Measurements from ENCODE around the gene ZNF678.

Gene ZNF678

GRCh38 chr1:227576189-227576588, 12.8 kb downstream of the ZNF678 start:
- peaks cover 87% of the 10 kb centered on the region for H3K79me2 ChIP-seq (ENCODE audit: low read length)
- H3K36me3 ChIP-seq (replicated peaks; ENCODE audit: low read depth, low read length) = peaks cover 39% of the 10 kb centered on the region
- no peak overlapping the region for H3K9ac ChIP-seq (ENCODE audit: low read length)

GRCh38 chr1:227577500-227577899, 14.1 kb downstream of the ZNF678 start:
- peaks cover 35% of the 10 kb centered on the region for H3K36me3 ChIP-seq (replicated peaks; ENCODE audit: low read depth, low read length)
- peaks cover 15% of the 10 kb centered on the region for H4K20me1 ChIP-seq (ENCODE audit: insufficient read depth, low read length)
- no peak overlapping the region for H3K4me3 ChIP-seq (ENCODE audit: low read length)
- H3K27me3 ChIP-seq (ENCODE audit: low read depth, low read length) = no peaks in the 10 kb centered on the region
- no peak overlapping the region for H3K9ac ChIP-seq (ENCODE audit: low read length)
- H3K27ac ChIP-seq (ENCODE audit: low read length) = no peak overlapping the region
- peaks cover 37% of the 10 kb centered on the region for H3K9me3 ChIP-seq (ENCODE audit: insufficient read depth, low read length)
- H3K79me2 ChIP-seq (ENCODE audit: low read length) = peaks cover 85% of the 10 kb centered on the region
- TF ChIP-seq EZH2phosphoT487 (IDR thresholded peaks at IDR 0.05; ENCODE audit: low read depth) = no peak
- no peak for TF ChIP-seq CTCF (IDR thresholded peaks at IDR 0.05; ENCODE audit: low read depth, low read length)
- no peak overlapping the region for H2AFZ ChIP-seq (ENCODE audit: low read depth, low read length)
- no peak overlapping the region for H3K4me2 ChIP-seq (ENCODE audit: low read length)
- no peaks in the 10 kb centered on the region for H3K4me1 ChIP-seq (ENCODE audit: low read length)

More at GRCh38 chr1:227576189-227576588, 12.8 kb downstream of the ZNF678 start:
- no peak for TF ChIP-seq EZH2phosphoT487 (IDR thresholded peaks at IDR 0.05; ENCODE audit: low read depth)
- TF ChIP-seq CTCF (IDR thresholded peaks at IDR 0.05; ENCODE audit: low read depth, low read length) = no peak
- Histone ChIP-seq H3K4me3 (ENCODE audit: low read length) (no peak overlapping the region), H4K20me1 (ENCODE audit: insufficient read depth, low read length) (peaks cover 20% of the 10 kb centered on the region), H3K4me1 (ENCODE audit: low read length) (no peaks in the 10 kb centered on the region), H3K27ac (ENCODE audit: low read length) (no peak overlapping the region), H3K27me3 (ENCODE audit: low read depth, low read length) (no peaks in the 10 kb centered on the region), H3K4me2 (ENCODE audit: low read length) (no peak overlapping the region), H2AFZ (ENCODE audit: low read depth, low read length) (no peak overlapping the region), H3K9me3 (ENCODE audit: insufficient read depth, low read length) (peaks cover 36% of the 10 kb centered on the region)

GRCh38 chr1:227583354-227583753, 20.0 kb downstream of the ZNF678 start:
- Histone ChIP-seq H3K27ac (ENCODE audit: low read length) (no peak overlapping the region), H3K36me3 (replicated peaks; ENCODE audit: low read depth, low read length) (peaks cover 68% of the 10 kb centered on the region), H3K9me3 (ENCODE audit: insufficient read depth, low read length) (peaks cover 21% of the 10 kb centered on the region; the same call in 1 of the 2 replicates), H3K9ac (ENCODE audit: low read length) (no peak overlapping the region), H3K4me3 (ENCODE audit: low read length) (no peak overlapping the region), H3K4me1 (ENCODE audit: low read length) (no peaks in the 10 kb centered on the region), H2AFZ (ENCODE audit: low read depth, low read length) (no peak overlapping the region), H3K27me3 (ENCODE audit: low read depth, low read length) (no peaks in the 10 kb centered on the region), H3K4me2 (ENCODE audit: low read length) (no peak overlapping the region), H4K20me1 (ENCODE audit: insufficient read depth, low read length) (peaks cover 7% of the 10 kb centered on the region; the same call in 1 of the 2 replicates), H3K79me2 (ENCODE audit: low read length) (peaks cover 44% of the 10 kb centered on the region)
- TF ChIP-seq CTCF (IDR thresholded peaks at IDR 0.05; ENCODE audit: low read depth, low read length) = no peak

GRCh38 chr1:227586733-227587132, 23.4 kb downstream of the ZNF678 start:
- Histone ChIP-seq H3K4me2 (ENCODE audit: low read length) (no peak overlapping the region), H3K9me3 (ENCODE audit: insufficient read depth, low read length) (peaks cover 17% of the 10 kb centered on the region; the same call in 1 of the 2 replicates)
- no peak for TF ChIP-seq EZH2phosphoT487 (IDR thresholded peaks at IDR 0.05; ENCODE audit: low read depth)
- TF ChIP-seq CTCF (IDR thresholded peaks at IDR 0.05; ENCODE audit: low read depth, low read length) = no peak

More at GRCh38 chr1:227586733-227587132, 23.4 kb downstream of the ZNF678 start:
- H3K4me3 ChIP-seq (ENCODE audit: low read length) = no peak overlapping the region
- H3K27me3 ChIP-seq (ENCODE audit: low read depth, low read length) = no peaks in the 10 kb centered on the region
- no peaks in the 10 kb centered on the region for H4K20me1 ChIP-seq (ENCODE audit: insufficient read depth, low read length)
- H3K27ac ChIP-seq (ENCODE audit: low read length) = no peak overlapping the region
- H2AFZ ChIP-seq (ENCODE audit: low read depth, low read length) = no peak overlapping the region
- H3K9ac ChIP-seq (ENCODE audit: low read length) = no peak overlapping the region
- peaks cover 23% of the 10 kb centered on the region for H3K79me2 ChIP-seq (ENCODE audit: low read length)
- peaks cover 52% of the 10 kb centered on the region for H3K36me3 ChIP-seq (replicated peaks; ENCODE audit: low read depth, low read length)
- H3K4me1 ChIP-seq (ENCODE audit: low read length) = no peaks in the 10 kb centered on the region

Data from OCI-LY3 (cell line).